GM21381 (cell line): Measurements from ENCODE around the gene SIAH3.

Source experiments
- ATAC-seq: cut with Tn5 transposase; IDR thresholded peaks from one replicate; pipeline ENCODE4 v1.9.1; 2021; ENCODE audit warnings: mild to moderate bottlenecking, moderate library complexity; ENCODE audit not compliant: unreplicated experiment

Gene SIAH3

DNA sequence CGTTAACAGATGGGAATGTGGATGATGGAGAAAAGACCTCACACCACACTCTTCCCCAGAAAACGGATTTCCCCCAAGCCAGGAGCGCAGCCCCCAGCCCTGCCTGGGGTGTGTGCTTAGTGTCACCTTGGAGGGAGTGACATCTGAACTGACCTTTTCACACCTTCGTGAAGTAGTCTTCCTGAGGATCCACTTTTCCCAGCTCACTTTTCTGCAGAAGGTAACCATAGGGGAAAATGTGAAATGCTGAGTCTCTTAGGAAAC is 26.2 kb downstream of the SIAH3 start:
- ATAC-seq = no peak

DNA sequence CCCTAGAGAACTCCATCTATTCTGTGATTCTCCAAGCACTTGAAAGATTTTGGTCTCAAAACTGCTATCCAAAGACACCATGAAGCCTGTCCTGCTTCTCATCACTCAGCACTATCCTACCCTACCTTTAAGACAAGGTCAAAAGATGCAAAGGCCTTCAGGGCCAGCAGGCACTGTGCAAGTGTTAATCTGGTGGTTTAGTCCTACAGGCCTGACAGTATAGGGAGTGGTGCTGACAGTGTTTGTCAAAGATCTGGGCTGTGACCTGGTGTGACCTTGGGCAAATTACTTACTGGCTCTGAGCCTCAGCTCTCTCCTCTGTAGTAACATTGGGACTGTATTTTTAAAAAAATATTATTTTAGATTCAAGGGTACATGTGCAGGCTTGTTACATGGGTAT is 28.0 kb downstream of the SIAH3 start:
- ATAC-seq = no peak

DNA sequence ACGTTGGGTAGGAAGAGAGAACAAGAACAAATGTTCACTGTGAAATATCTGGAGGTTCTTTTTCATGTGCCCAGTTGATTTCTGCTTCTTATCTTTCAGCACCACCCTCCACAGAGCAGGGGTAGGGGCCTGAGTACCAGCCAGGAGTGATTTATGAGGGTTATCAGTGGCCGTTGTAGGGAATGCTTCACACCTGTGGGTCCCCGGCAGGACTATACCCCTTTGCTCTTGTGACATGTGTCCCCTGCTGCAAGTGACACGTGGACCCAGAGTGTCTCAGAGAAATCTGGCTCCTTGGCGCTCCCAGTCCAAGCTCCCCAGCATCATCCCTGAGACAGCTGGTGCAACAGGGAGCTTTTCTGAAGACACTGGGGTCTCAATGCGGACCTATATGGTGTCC is 29.7 kb downstream of the SIAH3 start:
- ATAC-seq = no peak

GRCh38 chr13:45820106-45820838 is 31.3 kb downstream of the SIAH3 start:
- ATAC-seq = no peak

DNA sequence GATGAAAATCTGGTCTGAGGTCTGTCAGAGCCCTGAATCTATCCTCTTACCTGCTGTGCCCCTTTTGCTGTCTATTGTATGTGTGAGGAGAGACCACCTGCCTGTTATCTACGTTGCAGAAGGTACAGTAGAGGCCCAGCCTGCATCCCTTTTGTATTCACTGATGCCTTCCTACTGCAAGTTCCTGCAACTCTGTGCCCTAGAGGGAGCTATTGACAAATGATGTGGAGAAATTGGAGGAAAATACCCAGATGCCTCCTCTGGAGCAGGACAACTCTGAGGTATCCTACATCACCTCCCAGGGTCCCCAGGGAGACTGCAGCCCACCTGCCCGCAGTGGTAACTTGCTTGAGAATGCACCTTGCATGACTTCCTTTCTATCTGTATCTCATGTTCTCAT is 33.7 kb downstream of the SIAH3 start:
- ATAC-seq = no peak

DNA sequence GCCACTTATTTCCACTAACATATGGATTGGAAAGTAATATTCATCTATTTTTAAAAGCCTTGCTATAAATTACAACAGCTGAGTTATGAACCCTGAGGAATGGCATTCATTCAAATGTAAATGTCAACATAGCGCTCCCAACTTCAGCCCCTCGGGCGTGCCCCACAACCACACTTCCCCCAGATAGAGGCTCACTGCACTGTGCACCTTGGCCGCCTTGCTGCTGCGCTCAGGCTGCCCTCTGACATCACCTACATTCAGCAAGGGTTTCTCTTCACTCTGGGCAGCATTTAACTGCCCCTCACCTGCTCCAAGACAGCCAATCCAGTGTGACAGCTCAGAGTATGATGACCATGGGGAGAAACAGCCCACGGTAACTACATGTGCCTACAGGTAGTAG is 35.1 kb downstream of the SIAH3 start:
- ATAC-seq = no peak

GRCh38 chr13:45812695-45813372 is 38.7 kb downstream of the SIAH3 start:
- no peak for ATAC-seq

GRCh38 chr13:45811891-45812694 is 39.5 kb downstream of the SIAH3 start:
- ATAC-seq = no peak

DNA sequence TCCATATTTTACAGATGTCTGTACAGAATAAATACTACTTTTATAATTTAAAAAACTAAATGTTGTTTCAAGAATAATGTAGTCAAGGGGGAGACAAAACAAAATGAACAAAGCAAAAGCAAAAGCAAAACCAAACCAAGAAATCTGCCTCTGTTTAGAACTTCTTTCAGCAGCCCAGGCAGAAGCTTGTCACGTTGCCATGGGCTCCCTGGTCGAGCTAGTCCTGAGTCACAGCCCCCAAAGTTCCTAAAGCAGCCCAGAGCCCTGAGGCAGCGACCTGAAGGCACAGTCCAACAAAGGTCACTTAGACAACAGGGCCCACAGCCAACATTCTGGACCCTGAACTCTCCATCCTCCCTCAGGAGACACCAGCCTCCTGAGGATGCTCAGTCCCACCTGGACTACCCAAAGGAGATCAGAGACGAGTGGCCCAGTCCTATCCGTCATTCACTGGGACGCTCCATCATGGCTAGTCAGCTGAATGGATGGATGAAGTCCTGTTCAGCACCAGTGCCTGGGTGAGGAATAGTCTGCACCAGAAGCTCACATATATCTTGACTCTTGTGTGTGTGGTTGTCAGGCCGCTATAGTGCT is 41.7 kb downstream of the SIAH3 start:
- ATAC-seq = no peak

DNA sequence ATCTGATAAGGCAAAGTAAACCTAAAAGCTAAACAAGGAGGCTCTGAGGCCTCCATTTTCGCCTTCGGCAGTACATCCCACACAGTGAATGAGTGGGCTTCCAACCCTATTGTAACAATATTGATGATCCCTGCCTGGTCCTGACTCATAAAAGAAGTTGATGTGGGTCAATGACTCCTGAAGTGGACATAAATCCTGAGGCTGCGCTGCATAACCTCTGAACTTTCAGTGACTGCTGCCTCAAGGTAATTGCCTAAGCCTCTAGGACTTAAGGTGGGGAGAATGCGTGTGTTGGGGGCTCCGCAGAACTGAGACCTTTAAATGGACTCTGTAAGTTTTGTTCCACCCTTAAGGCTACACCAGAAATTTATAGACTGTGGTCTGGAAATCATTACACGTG is 42.6 kb downstream of the SIAH3 start:
- ATAC-seq = no peak

GRCh38 chr13:45807520-45808099 is 43.9 kb downstream of the SIAH3 start:
- no peak for ATAC-seq

- no peak for ATAC-seq
These were observed 51.1 kb downstream of the SIAH3 start for GRCh38 chr13:45800485-45800884.

GRCh38 chr13:45799451-45799850 is 52.1 kb downstream of the SIAH3 start:
- ATAC-seq = no peak

DNA sequence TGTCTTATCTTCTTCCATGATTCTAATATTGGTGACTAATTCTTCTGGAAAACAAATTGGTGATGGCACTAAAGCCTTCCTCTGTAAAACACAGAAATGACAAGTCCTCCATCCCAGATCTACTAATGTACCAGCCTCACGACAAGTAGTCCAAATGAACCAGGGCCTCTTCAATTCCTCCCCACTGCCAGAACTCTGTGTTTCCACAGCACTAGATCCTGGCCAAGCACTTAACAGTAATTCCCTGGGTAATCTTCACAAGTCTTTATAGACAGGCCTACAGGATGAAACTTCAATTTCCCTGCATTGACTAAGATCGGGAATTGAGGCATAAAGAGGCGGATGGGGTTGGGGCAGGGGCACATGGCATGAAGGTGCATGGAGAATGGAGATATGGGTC is 52.7 kb downstream of the SIAH3 start:
- ATAC-seq = no peak

GRCh38 chr13:45796426-45797235 is 54.9 kb downstream of the SIAH3 start:
- ATAC-seq = no peak

DNA sequence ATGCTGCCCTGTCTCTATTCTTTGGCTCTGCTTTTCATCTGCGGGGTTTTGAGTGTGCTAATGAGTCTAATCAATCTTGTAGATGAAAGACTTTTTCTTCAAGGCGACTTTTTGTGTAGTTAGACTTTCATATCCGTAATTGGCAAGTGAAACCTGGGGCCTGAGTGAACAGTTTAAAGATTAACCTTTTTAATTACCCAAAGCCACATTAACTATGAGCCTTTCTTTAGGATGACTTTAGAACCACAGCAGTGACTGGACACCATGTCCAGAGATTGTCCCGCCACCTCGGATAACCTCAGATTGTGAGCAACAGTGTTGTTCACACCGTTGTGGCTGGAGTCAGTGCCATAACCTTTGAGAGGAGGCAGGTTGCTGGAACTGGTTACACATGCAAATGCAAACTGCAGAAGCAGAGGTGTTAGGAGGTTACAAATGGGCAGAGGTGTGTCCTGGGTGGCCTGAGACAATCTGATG is 58.7 kb downstream of the SIAH3 start:
- no peak for ATAC-seq

DNA sequence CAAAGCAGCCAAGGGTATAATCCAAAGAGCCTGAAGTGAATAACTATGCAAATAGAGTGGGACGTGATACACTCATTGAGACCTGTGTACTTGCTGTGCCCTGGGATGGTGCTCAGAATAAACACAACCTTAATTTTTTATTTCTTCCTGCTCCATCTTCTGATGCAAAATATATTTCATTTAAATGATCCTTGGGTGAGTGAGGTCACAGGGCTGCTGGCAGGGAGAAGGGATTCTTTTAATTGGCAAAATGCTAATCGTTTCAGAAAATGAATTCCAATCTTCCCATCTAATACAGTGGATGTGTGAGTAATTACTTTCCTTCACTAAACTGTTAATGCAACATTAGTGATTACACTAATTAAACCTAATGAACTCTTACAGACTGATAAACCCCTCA is 63.5 kb downstream of the SIAH3 start:
- no peak for ATAC-seq

DNA sequence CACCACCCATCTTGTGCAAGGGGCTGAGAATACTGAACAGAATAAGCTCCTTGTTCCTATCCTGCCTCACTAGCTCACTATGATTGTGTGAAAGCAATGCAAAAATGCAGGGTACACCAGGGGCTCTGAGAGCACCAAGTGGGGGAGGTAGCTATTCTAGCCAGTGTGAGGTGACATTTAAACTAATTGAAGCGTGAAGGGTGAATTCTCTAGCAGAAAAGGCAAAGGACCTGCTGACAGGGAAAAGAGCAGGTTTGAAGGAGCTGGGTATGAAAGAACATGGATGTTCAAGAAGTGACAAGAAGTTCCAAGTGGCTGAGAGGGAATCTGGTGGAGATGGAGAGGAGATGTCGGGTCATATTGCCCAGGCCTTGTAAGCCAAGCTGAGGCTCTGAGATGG is 64.2 kb downstream of the SIAH3 start:
- ATAC-seq = no peak

- no peak for ATAC-seq
These were observed 65.1 kb downstream of the SIAH3 start for GRCh38 chr13:45786293-45786920.
